Measurements from ENCODE around the gene PIK3IP1. TPM values are rescaled to one million over a fixed set of nuclear protein-coding genes. Genes with fewer than 3 reads are reported as not detected.

Gene PIK3IP1
- total and polyA plus RNA-seq, 2 of the 8 experiments (the other 6 are each of a cell fraction or from before 2014, with no cell fraction given): 1.00 to 1.3 TPM

DNA sequence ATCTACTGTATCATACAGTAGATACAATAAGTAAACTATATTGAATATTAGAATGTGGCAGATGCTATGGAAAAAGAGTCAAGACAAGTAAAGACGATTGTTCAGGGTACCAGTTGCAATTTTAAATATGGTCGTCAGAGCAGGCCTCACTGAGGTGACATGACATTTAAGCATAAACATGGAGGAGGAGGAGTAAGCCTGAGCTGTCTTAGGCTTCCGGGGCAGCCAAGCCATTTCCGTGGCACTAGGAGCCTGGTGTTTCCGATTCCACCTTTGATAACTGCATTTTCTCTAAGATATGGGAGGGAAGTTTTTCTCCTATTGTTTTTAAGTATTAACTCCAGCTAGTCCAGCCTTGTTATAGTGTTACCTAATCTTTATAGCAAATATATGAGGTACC is 14.5 kb downstream of the PIK3IP1 start:
- 86% methylated on average over 5 of the region's 5 CpGs; no CpG with 5 or more reads in 1 of the 2 experiments for WGBS, 2 experiments (ENCODE audit: extremely low coverage in 1 of 2, insufficient coverage in 1 of 2, insufficient read length in 1 of 2, insufficient replicate concordance in 2 of 2, low coverage in 1 of 2, low lambda C conversion rate in 2 of 2, missing lambda C conversion rate in 1 of 2)
- ChIA-PET POLR2A (ENCODE audit: partially characterized antibody) (interaction anchor here (1.2 to 1.4 kb wide), 2 partner anchors 60 to 65 kb away, joined by 5 to 6 read pairs; no protein-coding TSS in a partner anchor), CTCF (ENCODE audit: partially characterized antibody) (interaction anchor here (0.9 to 1.0 kb wide), 2 partner anchors 19 to 36 kb away, joined by 3 read pairs; no protein-coding TSS in a partner anchor)
- peaks cover 15 to 44% (median 25%) of the 10 kb centered on the region in 4 experiments for H3K36me3 ChIP-seq (ENCODE audit: control insufficient read depth in 2 of 4, insufficient read depth in 4 of 4, low read length in 3 of 4)
- H3K4me2 ChIP-seq (ENCODE audit: insufficient read depth in 1 of 2, low read depth in 2 of 2, low read length in 2 of 2): no peak overlapping the region
- H2BK12ac ChIP-seq (ENCODE audit: low read depth, low read length): no peak overlapping the region
- FAIRE-seq (no peak), DNase-seq (ENCODE audit: low read depth in 1 of 2, low spot score in 2 of 2) (no peak)
- H2BK20ac ChIP-seq (ENCODE audit: low read length): no peak overlapping the region
- H3K9ac ChIP-seq (replicated peaks in 1 of 4; ENCODE audit: extremely low read depth in 1 of 4, low read depth in 3 of 4, low read length in 3 of 4): no peak overlapping the region
- no peak overlapping the region for H4K5ac ChIP-seq (ENCODE audit: insufficient read length, low read depth, low read length)
- no peaks in the 10 kb centered on the region for H3K27me3 ChIP-seq (replicated peaks in 1 of 4; ENCODE audit: control insufficient read depth in 3 of 4, extremely low read depth in 1 of 4, insufficient read depth in 3 of 4, low read length in 3 of 4)
- no peak overlapping the region for H3K4me3 ChIP-seq (ENCODE audit: extremely low read depth in 1 of 4, insufficient read depth in 2 of 4, low read depth in 3 of 4, low read length in 4 of 4)
- no peak overlapping the region for H3K23ac ChIP-seq (ENCODE audit: insufficient read length)
- no peak overlapping the region for H3K27ac ChIP-seq (ENCODE audit: low read depth, low read length)
- H2BK5ac ChIP-seq (ENCODE audit: low read depth, low read length): no peak overlapping the region
- H3K23me2 ChIP-seq (ENCODE audit: low read depth, low read length): no peaks in the 10 kb centered on the region
- no peak overlapping the region for H3K4ac ChIP-seq (replicated peaks; ENCODE audit: insufficient read length, low read depth, low read length)
- H3K9me3 ChIP-seq (ENCODE audit: insufficient read depth in 2 of 2, low read depth in 1 of 2, low read length in 1 of 2): no peaks in the 10 kb centered on the region
- peaks cover 3 to 5% of the 10 kb centered on the region in 2 experiments for H4K20me1 ChIP-seq (replicated peaks in 1 of 2; ENCODE audit: control insufficient read depth in 1 of 2, insufficient read depth in 2 of 2, low read length in 2 of 2)
- H3K4me1 ChIP-seq (replicated peaks in 1 of 4; ENCODE audit: control insufficient read depth in 3 of 4, insufficient read depth in 4 of 4, low read length in 3 of 4): no peaks in the 10 kb centered on the region
- no peaks in the 10 kb centered on the region for H3K79me1 ChIP-seq (ENCODE audit: low read depth, low read length)
- H2BK15ac ChIP-seq (ENCODE audit: low read length): no peak overlapping the region
- H2BK120ac ChIP-seq (replicated peaks; ENCODE audit: low read depth, low read length): no peak overlapping the region
- no peak overlapping the region for H3K14ac ChIP-seq (ENCODE audit: insufficient read length)
- no peak overlapping the region for H4K91ac ChIP-seq (replicated peaks; ENCODE audit: insufficient read length, low read length)
- H3K18ac ChIP-seq (ENCODE audit: extremely low read depth, low read length): no peak overlapping the region
- H2AK5ac ChIP-seq (ENCODE audit: low read depth, low read length): no peak overlapping the region
- H4K8ac ChIP-seq (ENCODE audit: extremely low read depth, insufficient read depth, low read length): no peak overlapping the region
- no peaks in the 10 kb centered on the region for H3K79me2 ChIP-seq (ENCODE audit: control insufficient read depth in 1 of 2, insufficient read depth in 2 of 2, low read length in 2 of 2)
- H2AFZ ChIP-seq (ENCODE audit: low read length): no peak overlapping the region
- H3K56ac ChIP-seq (replicated peaks; ENCODE audit: insufficient read length, low read depth, low read length): no peak overlapping the region
- TF ChIP-seq TBP (IDR thresholded peaks at IDR 0.05; ENCODE audit: low read depth, low read length) (no peak), BCL11A (IDR thresholded peaks at IDR 0.05; ENCODE audit: low read depth in 2 of 2, low read length in 2 of 2) (no peak), RAD21 (IDR thresholded peaks at IDR 0.05 in 1 of 2, conservative IDR thresholded peaks at IDR 0.05 in 1 of 2; ENCODE audit: low read depth in 2 of 2, low read length in 2 of 2) (no peak), E2F6 (IDR thresholded peaks at IDR 0.05) (no peak), POLR2A (IDR thresholded peaks at IDR 0.05; ENCODE audit: control extremely low read depth in 1 of 2, low read depth in 2 of 2, low read length in 2 of 2) (no peak), YY1 (IDR thresholded peaks at IDR 0.05; ENCODE audit: low read depth, low read length) (no peak), FOSL1 (IDR thresholded peaks at IDR 0.05; ENCODE audit: insufficient read depth, low read depth, low read length) (no peak), POU5F1 (IDR thresholded peaks at IDR 0.05; ENCODE audit: low read depth, low read length) (no peak), CREB1 (IDR thresholded peaks at IDR 0.05) (no peak), CBX5 (IDR thresholded peaks at IDR 0.05; ENCODE audit: low read depth, low read length) (no peak), POLR2AphosphoS5 (IDR thresholded peaks at IDR 0.05; ENCODE audit: low read depth, low read length) (no peak), PHF8 (conservative IDR thresholded peaks at IDR 0.05; ENCODE audit: low read depth, low read length) (no peak), BACH1 (IDR thresholded peaks at IDR 0.05; ENCODE audit: low read length) (no peak), GTF2F1 (IDR thresholded peaks at IDR 0.05; ENCODE audit: borderline replicate concordance, low read depth, low read length) (no peak), SP2 (IDR thresholded peaks at IDR 0.05; ENCODE audit: low read length) (no peak)
